D721Med (cell line): ENCODE results near the gene RECK.
"Not testable (repeated sequence)": the region's sequence is repeated elsewhere in the genome, so short reads cannot be mapped to it uniquely, and the experiment has no call there.

ENCODE experiments used
- DNase-seq: peaks from one replicate; pipeline ENCODE4 v3.0.0; 2011; ENCODE audit warnings: low spot score; ENCODE audit not compliant: insufficient read length
- FAIRE-seq: peaks from 2 replicates; lab custom pipeline; 2011; peaks lifted over from hg19 to GRCh38; lab: Jason Lieb, UNC
- CTCF ChIP-seq: IDR thresholded peaks from 2 replicates; pipeline ENCODE4 v1.5.1; 2012; ENCODE audit warnings: mild to moderate bottlenecking, control low read depth; ENCODE audit not compliant: insufficient read depth; ENCODE audit errors: missing control alignments

The RECK gene

DNA sequence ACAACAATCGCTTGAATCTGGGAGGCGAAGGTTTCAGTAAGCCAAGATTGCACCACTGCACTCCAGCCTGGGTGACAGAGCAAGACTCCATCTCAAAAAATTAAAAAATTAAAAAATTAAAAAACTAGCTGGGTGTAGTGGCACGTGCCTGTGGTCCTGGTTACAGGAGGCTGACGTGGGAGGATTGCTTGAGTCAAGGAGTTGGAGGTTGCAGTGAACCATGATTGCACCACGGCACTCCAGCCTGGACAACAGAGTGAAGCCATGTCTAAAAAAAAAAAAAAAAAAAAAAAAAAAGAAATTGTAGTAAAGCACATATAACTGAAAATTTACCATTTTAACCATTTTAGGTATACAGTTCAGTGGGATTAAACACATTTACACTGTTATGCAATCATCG lies 119.4 kb downstream of the RECK start:
- no peak for FAIRE-seq
- no peak for DNase-seq
- no peak for TF ChIP-seq CTCF

DNA sequence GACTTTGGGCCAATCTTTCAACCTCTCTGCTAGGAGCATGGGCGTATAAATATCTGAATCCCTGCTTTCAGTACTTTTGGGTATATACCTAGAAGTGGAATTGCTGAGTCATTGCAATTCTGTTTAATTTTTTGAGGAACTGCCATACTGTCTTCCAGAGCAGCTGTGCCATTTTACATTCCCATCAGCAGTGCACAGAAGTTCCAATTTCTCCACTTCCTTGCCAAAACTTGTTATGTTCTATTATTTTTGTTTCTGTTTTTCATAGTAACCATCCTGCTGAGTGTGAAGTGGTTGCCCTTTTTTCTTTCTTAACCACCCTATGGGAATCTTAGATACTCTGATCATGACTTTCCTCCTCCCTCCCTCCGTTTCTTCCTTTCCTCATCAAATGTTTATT lies 121.4 kb downstream of the RECK start:
- no peak for TF ChIP-seq CTCF
- no peak for DNase-seq
- no peak for FAIRE-seq

GRCh38 chr9:36158917-36159316 lies 122.2 kb downstream of the RECK start:
- no peak for FAIRE-seq
- TF ChIP-seq CTCF: no peak

DNA sequence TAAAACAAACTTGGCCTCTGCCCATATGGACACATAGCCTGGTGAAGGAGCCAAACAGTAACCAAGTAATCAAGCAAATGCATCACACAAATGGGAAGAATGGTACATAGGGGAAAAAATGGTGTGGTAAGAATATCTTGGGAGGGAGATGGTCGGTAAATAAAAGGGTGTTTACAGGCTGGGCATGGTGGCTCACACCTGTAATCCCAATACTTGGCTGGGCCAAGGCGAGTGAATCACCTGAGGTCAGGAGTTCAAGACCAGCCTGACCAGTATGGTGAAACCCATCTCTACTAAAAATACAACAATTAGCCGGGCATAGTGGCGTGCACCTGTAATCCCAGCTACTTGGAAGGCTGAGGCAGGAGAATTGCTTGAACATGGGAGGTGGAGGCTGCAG lies 122.8 kb downstream of the RECK start:
- not testable (repeated sequence) for FAIRE-seq, DNase-seq

More at GRCh38 chr9:36158917-36159316, 122.2 kb downstream of the RECK start:
- DNase-seq: no peak

DNA sequence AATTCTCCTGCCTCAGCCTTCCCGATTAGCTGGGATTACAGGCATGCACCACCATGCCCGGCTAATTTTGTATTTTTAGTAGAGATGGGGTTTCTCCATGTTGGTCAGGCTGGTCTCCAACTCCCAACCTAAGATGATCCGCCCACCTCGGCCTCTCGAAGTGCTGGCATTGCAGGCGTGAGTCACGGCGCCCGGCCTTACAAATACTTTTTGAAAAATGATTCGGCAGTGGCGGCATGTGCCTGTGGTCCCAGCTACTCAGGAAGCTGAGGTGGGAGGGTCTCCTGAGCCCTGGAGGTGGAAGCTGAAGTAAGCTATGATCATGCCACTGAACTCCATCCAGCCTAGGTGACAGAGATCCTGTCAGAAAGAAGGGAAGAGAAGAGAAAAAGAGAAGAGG lies 123.4 kb downstream of the RECK start:
- not testable (repeated sequence) for DNase-seq, FAIRE-seq

GRCh38 chr9:36161187-36161586 lies 124.5 kb downstream of the RECK start:
- DNase-seq (no peak), FAIRE-seq (no peak)
- TF ChIP-seq CTCF: no peak

GRCh38 chr9:36162211-36162738 lies 125.6 kb downstream of the RECK start:
- no peak for FAIRE-seq
- TF ChIP-seq CTCF: no peak
- DNase-seq: no peak

GRCh38 chr9:36163049-36163785 lies 126.5 kb downstream of the RECK start:
- DNase-seq (no peak), FAIRE-seq (no peak)
- TF ChIP-seq CTCF: no peak
